Fibroblast of peridontal ligament (primary cell): ENCODE data around the gene CALM3.

ENCODE experiments used
- DNase-seq: peaks from one replicate; pipeline ENCODE4 v3.0.0-alpha.2; 2010; ENCODE audit errors: extremely low read depth

Gene CALM3

GRCh38 chr19:46599716-46600373 lies 1.3 kb upstream of the CALM3 start:
- DNase-seq: no peak

GRCh38 chr19:46600384-46601317 lies 479 bp upstream of the CALM3 start:
- peak; percentile 99 for DNase-seq

GRCh38 chr19:46602392-46603194 lies 1.5 kb downstream of the CALM3 start:
- no peak for DNase-seq

GRCh38 chr19:46603195-46603637 lies 2.1 kb downstream of the CALM3 start:
- DNase-seq: no peak

GRCh38 chr19:46603752-46604231 lies 2.7 kb downstream of the CALM3 start:
- DNase-seq: no peak

GRCh38 chr19:46604781-46605355 lies 3.7 kb downstream of the CALM3 start:
- no peak for DNase-seq

- no peak for DNase-seq
These were observed 4.3 kb downstream of the CALM3 start for GRCh38 chr19:46605356-46605821.

GRCh38 chr19:46606019-46606418 lies 4.9 kb downstream of the CALM3 start:
- DNase-seq: no peak

- DNase-seq: no peak
These were observed 5.7 kb downstream of the CALM3 start for GRCh38 chr19:46606681-46607447.

GRCh38 chr19:46607448-46607841 lies 6.3 kb downstream of the CALM3 start:
- DNase-seq: no peak

- no peak for DNase-seq
These were observed 7.0 kb downstream of the CALM3 start for GRCh38 chr19:46608178-46608577.

GRCh38 chr19:46608581-46609345 lies 7.6 kb downstream of the CALM3 start:
- DNase-seq: no peak

- no peak for DNase-seq
These were observed 8.6 kb downstream of the CALM3 start for GRCh38 chr19:46609511-46610412.

GRCh38 chr19:46610413-46610775 lies 9.3 kb downstream of the CALM3 start:
- DNase-seq: no peak

GRCh38 chr19:46610851-46611770 lies 10.0 kb downstream of the CALM3 start:
- peak; percentile 90 for DNase-seq

- DNase-seq: no peak
These were observed 10.6 kb downstream of the CALM3 start for GRCh38 chr19:46611776-46612175.

GRCh38 chr19:46613525-46613924 lies 12.4 kb downstream of the CALM3 start:
- DNase-seq: no peak
